Astrocyte of the spinal cord (primary cell): ENCODE measurements around the gene EIF3J.
"Not testable (repeated sequence)": the region's sequence is repeated elsewhere in the genome, so short reads cannot be mapped to it uniquely, and the experiment has no call there.

ENCODE experiments used
- DNase-seq: peaks from one replicate; pipeline ENCODE4 v3.0.0; 2011; ENCODE audit warnings: low read depth, low spot score
- H3K4me3 ChIP-seq: 2 replicates; pipeline ENCODE4 v1.5.1; 2011; ENCODE audit warnings: low read depth, mild to moderate bottlenecking, low read length, moderate library complexity
- in situ Hi-C: cut with HindIII; loops from 2 replicates; pipeline ENCODE4 v1.10.0; 2017; ENCODE audit warnings: low sequenced_read_pairs
- TF ChIP-seq, protein P1 (sequence below): IDR thresholded peaks from 2 replicates; pipeline ENCODE4 v1.5.1; 2012; ENCODE audit warnings: low read depth, mild to moderate bottlenecking, low read length, inconsistent platforms

Gene EIF3J

DNA sequence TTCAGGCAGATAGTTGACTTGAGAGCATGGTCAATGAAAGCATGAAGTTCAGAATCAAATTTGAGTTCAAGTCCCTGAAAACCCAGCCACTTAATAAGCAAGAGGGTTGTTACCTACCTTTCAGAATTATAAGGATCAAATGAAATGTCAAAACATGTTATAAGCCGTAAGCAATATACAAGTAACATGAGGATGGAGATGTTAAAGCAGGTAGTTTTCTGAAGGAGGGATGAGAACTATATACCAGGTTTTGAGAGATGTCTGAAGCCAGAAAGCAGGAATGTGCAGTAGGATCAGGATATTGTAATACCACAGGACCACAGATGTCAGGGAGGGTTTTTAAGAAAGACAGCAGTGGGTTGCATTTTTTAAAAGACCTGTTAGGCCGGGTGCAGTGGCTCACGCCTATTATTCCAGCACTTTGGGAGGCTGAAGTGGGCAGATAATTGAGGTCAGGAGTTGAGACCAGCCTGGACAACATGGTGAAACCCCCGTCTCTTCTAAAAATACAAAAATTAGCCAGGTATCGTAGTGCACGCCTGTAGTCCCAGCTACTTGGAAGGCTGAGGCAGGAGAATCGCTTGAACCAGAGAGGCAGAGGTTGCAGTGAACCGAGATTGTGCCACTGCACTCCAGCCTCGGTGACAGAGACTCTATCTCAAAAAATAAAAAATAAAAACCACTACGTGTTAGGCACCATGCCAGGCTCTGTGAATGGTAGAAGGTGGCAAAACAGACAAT lies 6.9 kb upstream of the EIF3J start:
- no peak for DNase-seq
- TF ChIP-seq, protein P1, sequence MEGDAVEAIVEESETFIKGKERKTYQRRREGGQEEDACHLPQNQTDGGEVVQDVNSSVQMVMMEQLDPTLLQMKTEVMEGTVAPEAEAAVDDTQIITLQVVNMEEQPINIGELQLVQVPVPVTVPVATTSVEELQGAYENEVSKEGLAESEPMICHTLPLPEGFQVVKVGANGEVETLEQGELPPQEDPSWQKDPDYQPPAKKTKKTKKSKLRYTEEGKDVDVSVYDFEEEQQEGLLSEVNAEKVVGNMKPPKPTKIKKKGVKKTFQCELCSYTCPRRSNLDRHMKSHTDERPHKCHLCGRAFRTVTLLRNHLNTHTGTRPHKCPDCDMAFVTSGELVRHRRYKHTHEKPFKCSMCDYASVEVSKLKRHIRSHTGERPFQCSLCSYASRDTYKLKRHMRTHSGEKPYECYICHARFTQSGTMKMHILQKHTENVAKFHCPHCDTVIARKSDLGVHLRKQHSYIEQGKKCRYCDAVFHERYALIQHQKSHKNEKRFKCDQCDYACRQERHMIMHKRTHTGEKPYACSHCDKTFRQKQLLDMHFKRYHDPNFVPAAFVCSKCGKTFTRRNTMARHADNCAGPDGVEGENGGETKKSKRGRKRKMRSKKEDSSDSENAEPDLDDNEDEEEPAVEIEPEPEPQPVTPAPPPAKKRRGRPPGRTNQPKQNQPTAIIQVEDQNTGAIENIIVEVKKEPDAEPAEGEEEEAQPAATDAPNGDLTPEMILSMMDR = no peak
- no peak overlapping the region for H3K4me3 ChIP-seq
- in situ Hi-C loops = no loop called here

DNA sequence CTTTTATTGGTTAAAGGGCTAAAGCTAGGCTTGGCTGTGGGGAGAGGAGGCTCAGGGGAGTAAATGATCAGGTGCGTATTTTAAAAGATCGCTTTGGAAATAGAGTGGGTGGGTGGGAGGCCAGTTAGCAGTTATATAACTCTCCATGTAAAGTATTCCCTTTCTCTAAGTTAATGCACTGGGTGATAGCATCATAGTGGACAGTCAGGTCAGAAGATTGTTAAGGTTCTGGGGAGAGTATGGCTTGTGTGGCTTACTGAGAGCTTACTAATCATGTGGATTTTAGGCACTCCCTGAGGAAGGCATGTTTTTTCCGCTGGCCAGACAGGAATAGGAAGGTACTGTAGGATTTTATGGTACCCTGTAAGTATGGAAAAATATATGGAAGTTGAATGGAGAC lies 6.3 kb upstream of the EIF3J start:
- H3K4me3 ChIP-seq = no peak overlapping the region
- TF ChIP-seq, protein P1 = no peak
- DNase-seq = no peak
- in situ Hi-C loops = no loop called here

DNA sequence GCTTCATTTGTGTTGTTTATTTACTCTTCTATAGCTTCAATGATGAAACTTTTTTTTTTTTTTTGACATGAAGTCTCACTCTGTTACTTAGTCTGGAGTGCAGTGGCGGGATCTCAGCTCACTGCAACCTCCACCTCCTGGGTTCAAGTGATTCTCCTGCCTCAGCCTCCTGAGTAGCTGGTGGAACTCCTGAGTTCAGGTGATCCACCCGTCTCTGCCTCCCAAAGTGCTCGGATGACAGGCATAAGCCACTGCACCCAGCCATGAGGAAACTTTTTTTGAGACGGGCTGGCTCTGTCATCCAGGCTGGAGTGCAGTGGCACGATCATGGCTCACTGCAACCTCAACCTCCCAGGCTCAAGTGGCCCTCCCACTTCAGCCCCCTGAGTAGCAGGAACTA lies 4.7 kb upstream of the EIF3J start:
- H3K4me3 ChIP-seq, in situ Hi-C loops, DNase-seq: not testable (repeated sequence)

DNA sequence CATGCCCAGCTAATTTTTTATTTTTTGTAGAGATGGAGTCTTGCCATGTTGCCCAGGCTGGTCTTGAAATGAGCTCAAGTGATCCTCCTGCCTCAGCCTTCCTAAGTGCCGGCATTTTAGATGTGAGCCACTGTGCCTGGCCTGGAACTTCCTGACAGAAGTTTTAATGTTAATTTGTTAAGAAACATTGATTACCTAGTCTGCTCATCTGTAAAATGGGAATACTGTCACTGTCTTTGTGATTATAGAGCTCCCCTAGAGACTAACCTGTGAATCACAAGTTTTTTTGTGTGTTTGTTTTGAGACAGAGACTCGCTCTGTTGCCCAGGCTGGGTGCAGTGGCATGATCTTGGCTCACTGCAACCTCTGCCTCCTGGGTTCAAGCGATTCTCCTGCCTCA lies 4.3 kb upstream of the EIF3J start:
- TF ChIP-seq, protein P1 = no peak

DNA sequence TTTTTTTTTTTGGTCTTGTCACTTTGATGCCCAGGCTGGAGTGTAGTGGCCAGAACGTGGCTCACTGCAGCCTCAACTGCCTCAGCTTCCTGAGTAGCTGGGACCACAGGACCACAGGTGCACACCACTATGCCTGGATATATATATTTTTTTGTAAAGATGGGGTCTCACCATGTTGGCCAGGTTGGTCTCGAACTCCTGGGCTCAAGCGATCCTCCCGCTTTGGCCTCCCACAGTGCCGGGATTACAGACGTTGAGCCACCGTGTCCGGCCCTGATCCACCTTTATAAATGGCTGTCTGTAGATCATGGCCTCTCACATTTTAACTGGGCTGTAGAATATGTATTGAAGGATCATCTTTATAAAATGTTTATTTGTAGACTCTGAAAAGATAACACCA lies 1.9 kb upstream of the EIF3J start:
- in situ Hi-C loops = no loop called here
- DNase-seq = no peak
- H3K4me3 ChIP-seq = no peak overlapping the region
- TF ChIP-seq, protein P1 = no peak

More for the DNA sequence above, 4.3 kb upstream of the EIF3J start:
- no peak overlapping the region for H3K4me3 ChIP-seq
- no peak for DNase-seq
- in situ Hi-C loops = no loop called here

DNA sequence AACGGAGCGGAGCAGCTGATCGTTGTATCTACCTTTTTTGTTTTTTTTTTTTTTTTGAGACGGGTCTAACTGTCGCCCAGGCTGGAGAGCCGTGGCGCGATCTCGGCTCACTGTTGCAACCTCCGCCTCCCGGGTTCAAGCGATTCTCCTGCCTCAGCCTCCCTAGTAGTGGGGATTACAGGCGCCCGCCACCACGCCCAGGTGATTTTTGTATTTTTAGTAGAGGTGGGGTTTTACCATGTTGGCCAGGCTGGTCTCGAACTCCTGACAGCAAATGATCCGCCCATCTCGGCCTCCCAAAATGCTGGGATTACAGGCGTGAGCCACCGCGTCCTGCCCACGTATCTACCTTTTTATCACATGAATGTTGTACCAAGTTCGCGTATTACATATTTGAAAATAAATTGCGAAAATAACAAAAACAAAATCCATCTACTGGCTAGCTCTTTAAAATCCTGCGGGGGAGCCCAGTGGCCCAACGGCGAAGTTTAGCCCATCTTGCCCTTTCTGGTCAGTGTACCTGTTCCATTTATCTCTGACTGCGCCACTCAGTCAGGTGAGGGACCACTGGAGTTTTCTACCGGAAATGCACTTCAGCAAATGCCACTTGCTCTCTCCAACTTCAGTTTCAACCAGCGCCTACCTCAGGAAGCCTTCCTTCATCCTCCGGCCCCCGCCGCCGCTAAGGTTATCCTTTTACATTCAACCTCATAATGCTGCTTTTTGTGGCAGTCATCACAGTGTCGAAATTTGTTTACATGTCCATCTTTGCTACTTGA lies 1.2 kb upstream of the EIF3J start:
- TF ChIP-seq, protein P1 = no peak
- H3K4me3 ChIP-seq = peak overlapping the region; percentile 69
- DNase-seq = no peak
- in situ Hi-C loops = no loop called here

DNA sequence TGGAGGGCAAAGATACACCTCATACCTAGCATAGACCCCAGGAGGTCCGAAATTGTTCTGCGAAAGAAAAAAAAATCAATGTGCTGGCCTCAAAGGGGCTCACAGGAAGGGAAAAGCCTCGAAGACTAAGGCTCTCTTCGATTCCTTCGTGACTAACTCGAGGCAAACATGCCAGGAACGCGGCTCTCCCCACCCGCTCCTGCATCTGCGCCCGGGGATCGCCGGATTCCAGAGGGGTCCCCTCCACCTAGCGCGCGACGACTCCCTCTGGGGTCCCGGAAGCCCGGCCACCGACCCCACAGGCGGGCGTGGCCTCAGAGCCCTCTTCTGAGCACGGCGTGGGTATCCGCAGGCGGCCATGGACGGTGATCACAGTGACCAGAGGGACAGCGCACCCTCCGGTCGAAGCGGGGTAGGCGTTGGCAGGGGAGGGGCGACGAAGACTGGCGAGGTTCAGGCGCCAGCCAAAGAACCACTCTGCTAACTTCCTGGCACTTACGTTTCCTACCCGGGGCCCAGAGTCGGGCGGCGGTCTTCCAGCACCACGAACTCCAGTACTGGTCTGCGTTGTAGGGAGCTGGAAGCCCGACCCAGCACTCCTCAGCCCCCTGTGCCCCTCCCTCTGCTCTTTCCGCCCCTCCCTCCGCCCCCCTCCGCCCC lies 515 bp upstream of the EIF3J start:
- peak overlapping the region; percentile 69 for H3K4me3 ChIP-seq
- in situ Hi-C loops = no loop called here
- DNase-seq = no peak
- TF ChIP-seq, protein P1 = peak; percentile 56
